ENCODE measurements around the gene PDXK.

PDXK gene

DNA sequence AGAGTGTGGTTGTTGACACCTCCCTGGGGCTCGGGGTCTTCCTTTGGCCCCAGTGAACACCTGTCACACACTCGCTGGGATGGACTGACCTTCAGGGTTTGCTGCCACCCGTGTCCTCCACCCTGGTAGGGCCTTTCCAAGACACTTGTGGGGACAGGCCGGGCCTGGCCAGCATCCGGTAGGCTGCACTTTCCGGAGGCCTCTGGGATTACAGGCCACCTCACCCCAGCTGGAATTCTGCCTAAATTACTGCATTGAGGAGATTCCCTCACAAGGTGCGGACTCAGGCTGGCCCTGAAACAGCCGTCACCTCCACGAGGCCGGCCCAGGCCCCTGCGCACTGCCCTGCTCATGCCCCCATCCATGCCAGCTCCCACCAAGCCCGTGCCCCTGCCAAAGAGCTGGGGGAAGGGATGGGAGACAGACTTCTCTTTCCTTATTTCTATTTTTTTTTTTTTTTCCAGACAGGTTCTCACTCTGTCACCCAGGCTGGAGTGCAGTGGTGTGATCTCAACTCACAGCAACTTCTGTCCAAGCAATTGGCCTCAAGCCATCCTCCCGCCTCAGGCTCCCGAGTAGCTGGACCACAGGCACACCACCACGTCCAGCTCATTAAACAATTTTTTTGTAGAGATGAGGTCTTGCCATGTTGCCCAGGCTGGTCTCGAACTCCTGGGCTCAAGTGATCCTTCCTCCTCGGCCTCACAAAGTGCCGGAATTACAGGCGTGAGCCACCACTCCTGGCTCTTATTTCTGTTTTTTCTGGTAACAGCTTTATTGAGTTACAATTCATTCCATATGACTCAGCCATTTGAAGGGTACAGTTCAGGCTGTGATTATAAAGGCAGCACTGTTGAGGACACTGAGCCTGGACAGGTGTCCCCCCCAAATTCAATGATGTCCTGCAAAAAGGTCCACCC, 45.9 kb downstream of the PDXK start:
- no peak for DNase-seq

DNA sequence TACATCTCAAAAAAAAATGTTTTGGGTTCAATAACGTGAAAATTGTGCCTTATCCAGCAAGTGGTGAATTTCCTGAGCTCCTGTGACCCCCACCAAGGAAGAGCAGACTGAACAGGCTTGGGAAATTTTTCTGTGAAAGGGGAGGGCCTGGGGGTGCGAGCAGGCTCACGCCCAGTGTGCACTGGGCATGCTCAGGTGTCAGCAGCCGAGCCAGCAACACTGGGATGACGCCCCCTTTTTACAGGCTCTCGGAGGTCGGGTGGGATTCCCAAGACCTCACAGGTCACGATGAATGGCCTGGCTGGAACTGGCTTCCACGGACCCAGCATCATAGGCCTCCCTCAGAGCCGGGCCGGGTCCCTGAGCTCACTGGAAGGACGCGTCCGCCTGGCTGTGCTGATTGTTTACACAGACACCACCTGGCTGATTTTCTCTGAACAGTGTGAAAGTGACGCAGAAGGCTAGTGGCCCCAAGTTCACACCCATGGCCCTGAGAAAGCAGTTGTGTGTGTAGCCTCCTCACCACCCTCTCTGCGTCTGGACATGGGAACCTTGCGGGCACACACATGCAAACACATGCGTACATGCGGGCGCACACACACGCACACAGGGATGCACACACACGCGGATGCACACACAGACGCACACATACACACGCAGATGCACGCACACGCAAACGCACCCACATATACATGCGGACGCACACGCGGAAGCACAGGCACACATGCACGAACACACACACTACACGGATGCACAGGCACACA, 48.0 kb downstream of the PDXK start:
- no peak for DNase-seq

DNA sequence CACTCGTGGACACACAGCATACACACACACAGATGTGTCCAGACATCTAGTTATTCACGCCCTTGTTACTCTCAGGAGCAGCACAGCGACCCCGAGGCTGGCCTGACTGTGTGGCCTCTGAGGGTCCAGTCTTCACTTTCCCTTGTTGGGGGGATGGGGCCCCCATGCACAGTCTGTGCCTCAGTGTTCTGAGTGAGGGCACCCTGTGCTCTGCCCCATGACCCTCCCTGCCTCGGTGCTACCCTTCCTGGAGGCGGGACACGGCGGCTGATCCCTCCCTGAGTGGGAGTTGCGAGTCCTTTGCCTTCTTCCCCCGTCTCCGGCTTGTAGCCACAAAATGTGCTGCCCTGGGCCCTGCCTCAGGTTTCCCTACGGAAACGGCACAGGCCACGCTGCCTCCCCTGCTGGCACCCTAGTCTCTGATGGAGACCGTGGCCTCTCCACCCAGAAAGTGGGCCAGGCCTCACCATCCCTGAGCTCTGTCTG, 48.6 kb downstream of the PDXK start:
- DNase-seq: no peak

DNA sequence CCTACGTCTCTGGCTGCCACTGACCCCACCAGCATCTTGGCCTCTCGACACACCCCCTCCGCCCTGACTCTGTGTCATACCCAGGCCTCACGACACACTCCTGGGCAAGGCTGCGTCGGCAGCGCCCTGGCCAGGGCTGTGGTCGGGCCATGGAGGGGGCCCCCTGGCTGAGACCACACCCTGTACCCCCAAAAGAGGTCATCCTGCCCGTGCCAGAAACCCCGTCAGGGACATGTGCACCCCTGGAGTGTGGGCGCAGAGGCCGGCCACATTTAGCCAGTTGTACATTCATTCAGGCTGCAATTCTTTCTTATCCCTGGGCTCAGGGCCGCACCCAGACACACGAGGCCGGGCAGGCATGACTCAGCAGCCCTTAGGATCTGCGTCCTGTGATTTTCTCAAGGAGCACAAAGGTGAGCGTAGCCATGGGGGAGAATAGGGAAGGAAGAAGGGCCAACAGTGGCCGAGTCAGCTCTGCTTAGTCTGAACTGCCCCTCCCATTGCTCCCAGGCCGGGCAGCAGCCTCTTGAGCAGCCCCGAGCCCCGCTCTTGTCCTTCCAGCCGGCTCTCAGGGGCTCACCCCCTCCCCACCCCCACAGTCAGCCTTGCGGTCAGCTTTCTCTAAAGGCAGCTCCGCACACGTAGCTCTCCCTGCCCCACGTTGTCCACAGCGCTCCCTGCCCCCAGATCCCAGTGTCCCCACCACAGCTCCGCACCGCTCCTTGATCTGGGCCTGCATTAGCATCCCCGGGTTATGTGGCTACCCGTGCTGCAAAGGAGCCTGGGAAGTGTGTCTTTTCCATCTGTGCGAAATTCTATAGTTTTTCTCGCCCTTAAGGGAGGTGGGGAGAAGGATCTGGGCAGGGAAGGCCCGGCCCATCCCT, 49.3 kb downstream of the PDXK start:
- no peak for DNase-seq

DNA sequence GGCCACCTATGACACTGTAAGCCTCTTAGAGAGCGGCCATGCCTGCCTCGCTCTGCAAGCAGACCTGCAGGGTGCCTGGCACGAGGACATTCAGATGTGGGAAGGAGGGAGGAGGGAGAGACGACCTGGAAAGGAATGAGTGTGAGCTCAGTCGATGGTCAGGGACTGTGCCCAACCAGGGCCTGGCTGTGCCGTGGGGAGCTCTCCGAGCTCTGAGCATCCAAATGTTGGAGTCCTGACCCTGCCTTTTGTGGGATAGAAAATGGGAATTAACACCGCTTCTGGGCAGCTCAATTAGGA, 49.9 kb downstream of the PDXK start:
- no peak for DNase-seq

DNA sequence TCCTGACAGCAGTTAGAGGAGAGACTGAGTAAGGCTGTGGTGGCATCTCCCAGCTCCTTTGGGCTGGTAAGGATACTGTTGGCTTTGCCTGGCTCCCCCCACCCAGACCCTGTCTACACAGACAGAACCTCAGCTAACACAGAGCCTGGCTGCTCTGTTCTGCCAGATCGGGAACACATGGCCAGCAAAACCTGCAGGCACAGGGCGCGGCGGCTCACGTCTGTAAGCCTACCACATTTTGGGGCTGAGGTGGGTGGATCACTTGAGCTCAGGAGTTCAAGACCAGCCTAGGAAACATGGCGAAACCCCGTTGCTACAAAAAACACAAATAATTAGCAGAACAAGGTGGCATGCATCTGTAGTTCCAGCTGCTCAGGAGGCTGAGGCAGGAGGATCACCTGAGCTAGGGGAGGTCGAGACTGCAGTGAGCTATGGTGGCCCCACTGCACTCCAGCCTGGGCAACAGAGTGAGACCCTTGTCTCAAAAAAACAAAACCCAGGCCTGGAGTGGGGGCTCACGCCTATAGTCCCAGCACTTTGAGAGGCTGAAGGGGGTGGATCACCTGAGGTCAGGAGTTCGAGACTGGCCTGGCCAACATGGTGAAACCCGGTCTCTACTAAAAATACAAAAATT, 50.5 kb downstream of the PDXK start:
- DNase-seq: no peak

DNA sequence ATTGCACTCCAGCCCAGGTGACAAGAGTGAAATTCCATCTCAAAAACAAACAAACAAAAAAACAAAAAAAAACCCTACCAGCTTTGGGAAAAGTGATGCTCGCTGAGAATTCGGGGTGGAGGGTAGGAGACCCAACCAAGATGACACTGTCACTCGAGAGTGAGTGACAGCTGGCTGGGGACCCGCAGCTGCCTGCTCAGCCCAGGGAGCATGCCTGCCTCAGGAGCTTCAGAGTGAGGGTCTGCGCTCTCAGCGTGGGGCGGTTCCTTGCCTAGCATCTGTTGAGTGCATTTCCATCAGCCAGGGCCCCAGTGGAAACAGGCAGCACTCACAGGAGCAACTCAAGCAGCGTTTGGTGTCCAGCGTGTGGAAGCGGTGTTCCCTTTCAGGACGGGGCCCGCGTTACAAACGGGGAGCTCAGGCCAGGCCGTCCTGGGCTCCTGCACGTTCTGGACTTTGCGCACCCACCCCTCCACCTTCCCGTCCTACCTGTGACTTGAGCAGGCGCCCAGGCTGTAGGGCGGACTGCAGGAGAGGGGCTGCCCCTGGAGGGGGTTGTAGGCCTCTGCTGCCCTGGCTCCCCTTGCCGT, 51.2 kb downstream of the PDXK start:
- no peak for DNase-seq

DNA sequence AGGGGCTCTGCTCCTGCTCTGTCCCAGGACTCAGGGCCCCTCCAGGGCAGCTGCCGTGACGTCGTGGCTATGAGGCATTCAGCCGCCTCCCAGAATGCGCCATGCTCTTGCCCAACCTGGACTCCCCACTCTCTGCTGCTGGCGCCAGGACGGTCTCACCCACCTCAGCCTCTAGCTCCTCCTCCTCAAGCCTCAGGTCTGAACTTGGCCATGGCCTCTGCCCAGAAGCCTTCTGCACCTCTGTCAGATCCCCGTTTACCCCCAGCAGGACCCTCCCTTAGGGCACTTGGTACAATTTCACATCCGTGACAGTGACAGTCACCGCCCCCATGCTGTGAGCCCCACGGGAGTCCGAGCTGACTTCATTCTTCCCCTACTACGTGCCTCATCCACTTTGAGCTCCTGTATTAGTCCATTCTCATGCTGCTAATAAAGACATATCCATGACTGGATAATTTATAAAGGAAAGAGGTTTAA, 52.3 kb downstream of the PDXK start:
- DNase-seq: no peak

DNA sequence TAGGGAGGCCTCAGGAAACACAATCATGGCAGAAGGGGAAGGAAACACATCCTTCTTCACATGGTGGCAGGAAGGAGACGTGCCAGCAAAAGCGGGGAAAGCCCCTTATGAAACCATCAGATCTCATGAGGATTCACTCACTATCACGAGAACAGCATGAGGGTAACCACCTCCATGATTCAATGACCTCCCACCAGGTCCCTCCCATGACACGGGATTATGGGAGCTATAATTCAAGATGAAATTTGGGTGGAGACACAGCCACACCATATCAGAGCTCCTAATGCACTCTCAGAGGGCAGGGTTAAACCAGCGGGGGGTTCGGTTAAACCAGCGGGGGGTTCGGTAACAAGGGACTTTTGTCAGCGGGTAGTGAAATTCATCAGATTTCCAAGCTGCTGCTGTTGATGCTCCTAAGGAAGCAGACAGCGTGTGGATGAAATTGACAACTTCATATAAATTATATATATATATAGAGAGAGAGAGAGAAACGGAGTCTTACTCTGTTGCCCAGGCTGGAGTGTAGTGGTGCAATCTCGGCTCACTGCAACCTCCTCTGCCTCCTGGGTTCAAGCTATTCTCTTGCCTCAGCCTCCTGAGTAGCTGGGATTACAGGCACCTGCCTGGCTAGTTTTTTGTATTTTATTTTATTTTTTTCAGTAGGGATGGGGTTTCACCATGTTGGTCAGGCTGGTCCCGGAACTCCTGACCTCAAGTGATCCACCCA, 52.9 kb downstream of the PDXK start:
- no peak for DNase-seq

DNA sequence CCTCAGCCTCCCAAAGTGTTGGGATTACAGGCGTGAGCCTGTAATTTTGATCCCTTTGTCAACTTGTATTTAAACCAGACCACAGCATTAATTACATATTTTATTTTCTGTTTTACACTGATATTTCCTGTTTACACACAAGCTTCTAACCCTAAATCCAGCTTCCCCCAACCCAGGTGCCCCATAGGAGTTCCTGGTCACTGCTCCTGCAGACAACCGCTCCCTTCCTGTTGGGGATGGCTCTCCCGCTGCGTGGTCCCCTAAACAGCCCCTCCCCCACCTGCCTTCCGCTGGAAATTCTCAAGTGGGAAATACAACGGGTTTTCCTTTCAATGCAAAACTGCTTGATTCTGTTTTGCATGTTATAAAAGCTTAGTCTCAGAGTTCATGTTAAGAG, 53.5 kb downstream of the PDXK start:
- no peak for DNase-seq

DNA sequence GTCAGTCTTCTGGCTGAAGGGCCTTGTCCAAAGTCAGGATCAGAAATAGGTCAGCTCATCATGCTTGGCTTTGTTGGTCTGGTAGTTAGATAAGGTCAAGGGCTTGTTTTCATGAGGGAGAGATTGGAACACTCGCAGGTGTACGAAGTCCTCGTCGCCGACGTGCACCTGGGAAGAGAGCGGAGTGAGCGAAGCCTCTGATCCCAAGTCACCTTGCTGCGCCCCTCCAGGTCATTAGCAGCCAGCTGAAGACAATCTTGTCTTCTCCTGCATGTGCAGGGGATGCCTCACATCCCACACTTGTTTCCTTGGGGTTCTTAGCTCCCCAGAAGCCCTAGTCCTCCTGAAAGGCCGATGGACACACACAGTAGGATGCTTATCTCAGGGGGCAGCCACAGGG, 55.2 kb downstream of the PDXK start:
- DNase-seq: no peak

DNA sequence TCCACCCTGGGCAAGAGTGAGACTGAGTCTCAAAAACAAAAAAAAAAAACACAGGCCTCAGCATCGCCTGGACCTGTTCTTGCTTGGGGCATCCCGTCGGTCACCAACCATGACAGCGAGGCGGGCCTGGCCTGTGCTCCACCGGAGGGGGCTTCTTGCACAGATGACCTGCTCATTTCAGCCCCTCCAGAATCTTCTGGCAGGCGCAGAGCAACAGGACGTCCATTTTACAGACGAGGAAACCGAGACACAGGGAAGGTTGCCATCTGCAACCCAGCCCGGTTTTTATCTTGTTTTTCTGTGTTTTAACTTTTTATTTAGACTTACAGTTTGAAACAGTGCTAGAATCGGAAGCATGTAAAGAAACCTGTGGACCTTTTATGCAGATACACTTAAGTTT, 56.3 kb downstream of the PDXK start:
- no peak for DNase-seq

DNA sequence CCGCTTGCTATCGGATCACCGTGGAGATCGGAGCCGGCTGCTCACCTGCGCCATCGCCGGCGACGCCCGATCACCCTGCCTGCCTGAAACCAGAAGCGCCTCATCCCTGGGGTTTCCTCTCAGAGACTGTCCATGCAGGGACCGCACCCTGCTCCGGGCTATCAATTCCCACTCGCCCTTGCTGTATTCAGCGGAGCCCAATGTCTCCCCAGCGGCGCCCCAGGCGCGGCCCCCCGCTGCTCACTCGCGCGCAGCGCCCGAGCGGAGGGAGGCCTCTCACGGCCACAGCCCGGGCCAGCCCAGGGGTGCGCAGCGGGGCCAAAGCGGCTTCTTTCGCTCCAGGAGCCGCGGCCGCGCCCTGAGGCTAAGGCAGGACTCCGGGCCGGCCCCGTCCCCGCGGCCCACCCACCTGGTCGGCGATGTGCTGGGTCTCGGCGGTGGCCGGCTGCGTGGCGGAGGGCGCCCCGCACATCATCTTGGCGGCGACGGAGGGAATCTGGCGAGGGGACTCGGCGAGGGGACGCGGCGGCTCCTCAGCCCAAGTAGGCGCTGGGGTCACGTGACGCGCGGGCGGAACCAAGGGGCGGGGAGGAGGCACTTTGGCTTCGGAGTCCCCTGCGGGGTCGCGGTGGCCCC, 57.0 kb downstream of the PDXK start, which contains the start of gene CSTB:
CSTB (minus strand) TSS at position 514 of the 636 bp plus-strand sequence; CDS start at position 475, 39 bp downstream.
- peak; percentile 44 to 54 for DNase-seq

DNA sequence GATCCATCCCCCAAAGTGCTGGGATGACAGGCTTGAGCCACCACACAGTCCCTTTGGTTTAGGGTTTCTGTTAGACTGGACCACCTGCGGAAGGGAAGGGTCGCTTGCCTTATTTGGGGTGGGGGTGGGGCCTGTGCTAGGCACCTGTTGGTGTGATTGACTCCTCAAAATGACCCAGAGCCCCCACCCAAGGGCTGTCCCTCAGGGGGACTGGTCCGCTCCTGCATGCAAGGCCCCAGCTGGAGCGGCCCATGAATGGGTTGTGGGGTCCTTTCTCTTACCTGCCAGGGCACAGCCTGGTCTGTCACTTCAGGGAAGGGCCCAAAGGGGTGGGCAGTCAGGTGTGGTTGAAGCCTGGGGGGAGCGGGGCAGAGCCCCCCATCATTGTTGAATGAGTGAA, 59.0 kb downstream of the PDXK start:
- DNase-seq: no peak

DNA sequence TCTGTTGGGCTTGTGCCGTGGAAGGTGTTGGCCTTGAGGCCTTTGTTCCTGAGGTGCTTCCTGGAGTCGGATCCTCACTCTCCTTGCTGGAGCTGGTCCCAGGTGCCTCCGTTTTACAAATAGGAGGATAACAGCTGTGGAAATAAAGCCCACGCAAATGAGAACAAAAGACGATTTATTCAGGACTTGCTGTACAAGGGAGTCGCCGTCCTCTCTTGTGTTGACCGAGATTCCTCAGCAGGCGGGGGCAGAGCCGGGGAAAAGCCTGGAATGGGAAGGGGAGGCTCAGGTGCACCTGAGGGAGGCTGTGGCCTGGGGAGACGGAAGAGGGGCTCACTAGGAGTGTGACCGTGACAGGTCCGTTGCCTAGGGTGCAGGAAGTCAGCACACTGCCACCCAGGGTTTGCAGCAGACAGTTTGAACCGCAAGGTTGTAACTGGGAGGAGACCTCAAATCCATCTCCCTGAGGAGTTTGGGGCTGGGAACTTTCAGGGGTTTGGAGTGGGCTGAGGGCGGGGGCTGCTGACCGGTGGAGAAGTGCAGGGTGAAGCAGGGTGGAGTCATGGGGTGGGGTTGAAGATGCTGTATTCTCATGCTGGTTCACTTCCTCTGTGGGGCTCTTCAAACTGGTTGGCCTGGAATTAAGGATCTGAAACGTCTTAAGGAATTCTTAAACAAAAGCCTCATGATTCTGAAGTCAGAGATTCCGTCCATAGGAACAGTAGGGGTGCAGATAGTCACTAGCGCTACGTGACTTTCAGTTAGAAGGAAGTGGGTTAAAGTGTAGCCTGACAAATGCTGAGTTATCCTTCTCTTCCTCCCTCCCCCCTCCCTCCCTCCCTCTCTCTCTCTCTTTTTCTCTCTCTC, 59.8 kb downstream of the PDXK start:
- no peak for DNase-seq

DNA sequence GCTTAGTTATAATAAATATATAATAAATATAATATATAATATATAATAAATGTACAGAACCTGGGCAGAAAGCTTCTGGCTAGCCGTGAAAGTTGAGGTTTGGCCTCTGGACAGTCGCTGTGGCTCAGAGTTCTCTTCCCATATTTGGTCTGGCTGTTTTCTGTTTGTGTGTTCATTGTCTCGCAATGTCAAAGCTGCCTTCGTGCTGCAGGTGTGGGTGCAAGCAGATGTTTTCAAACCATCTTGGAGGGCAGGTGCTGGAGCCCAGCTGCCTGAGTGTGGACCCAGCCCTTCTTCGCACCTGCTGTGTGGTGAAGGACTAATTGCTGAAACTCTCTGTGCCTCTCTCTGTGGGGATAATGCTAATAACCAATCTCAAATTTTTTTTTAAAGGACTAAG, 60.7 kb downstream of the PDXK start:
- DNase-seq: peak in 1 of 2 experiments; percentile 7

DNA sequence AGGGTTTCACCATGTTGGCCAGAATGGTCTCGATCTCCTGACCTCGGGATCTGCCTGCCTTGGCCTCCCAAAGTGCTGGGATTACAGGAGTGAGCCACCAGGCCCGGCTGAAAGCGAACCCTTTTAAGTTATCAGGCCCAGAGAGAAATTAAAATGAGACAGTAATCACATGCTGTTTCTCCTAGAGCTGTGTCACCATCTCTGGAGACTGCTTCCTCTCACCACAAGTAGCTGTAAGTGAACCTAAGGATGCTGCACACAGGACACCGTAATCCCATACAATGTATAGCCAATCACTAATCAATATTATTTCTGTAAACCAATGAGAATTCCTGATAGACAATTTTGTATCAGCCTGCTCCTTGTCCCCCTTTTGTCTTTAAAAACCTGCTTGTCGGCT, 62.9 kb downstream of the PDXK start:
- no peak for DNase-seq

DNA sequence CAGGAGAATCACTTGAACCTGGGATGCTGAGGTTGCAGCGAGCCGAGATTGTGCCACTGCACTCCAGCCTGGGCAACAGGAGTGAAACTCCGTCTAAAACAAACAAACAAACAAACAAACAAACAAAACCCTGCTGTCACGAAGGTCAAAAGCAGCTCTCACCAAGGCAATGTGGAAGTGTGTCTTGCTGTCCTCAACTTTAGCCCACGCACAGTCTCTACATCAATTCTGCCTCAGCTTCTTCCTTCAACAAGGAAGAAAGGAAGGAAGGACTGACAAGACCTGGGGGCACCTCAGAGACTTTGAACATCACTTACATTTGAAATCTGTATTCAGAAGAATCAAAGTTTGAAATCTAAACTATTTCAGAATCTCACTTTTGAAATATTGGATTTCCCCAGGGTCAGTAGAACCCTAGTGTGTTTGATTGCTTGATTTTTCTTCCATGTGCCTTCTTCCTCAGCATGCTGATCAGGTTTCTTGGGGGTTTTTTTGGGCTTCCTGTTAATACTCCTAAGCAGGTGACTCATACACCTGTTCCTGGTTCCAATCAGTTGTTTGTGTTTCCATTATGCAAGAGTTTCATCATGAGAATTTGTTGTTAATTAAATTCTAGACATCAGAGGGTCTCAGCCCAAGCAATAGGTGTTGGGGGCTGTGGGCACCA, 63.6 kb downstream of the PDXK start:
- DNase-seq: no peak

DNA sequence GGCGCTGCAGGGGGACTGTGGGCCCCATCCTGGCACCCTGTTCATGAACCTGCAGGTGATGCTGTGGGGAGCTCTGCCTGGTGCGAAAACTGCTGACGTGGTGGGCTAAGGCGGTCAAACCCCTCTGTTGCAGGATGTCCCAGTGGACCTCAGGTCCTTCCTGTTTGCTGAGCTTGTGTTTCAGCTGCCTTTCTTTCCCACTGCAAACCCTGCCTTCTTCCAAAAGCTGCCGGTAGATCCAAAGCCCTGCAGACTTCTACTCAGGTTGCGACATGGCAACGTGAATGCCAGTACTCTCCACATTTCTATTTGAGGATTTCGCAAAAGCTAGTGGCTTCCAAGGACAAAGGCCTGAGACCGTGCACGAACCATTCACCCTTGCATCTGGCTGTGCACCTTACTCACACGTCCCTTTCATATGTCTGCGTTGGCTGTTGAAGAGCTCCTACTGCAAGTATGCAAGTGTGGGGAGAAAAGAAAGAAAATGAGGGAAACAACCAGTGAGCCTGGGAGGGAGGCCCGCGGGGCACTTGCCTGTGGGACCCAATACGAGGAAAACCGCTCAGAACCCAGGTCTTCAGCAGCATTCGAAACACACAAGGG, 64.3 kb downstream of the PDXK start:
- DNase-seq: no peak

All from NCI-H2081 (cell line).